IPS-18c (cell line): ENCODE data around the gene UTS2R.
"Not testable (repeated sequence)": the region's sequence is repeated elsewhere in the genome, so short reads cannot be mapped to it uniquely, and the experiment has no call there.

Experiments
- H3K4me3 ChIP-seq: 2 replicates; pipeline ENCODE4 v1.7.0; 2013; ENCODE audit warnings: low read depth, mild to moderate bottlenecking, low read length, moderate library complexity; ENCODE audit not compliant: insufficient read depth
- H3K9me3 ChIP-seq: one replicate; pipeline ENCODE4 v1.6.1; 2013; ENCODE audit warnings: mild to moderate bottlenecking, low read length, moderate library complexity; ENCODE audit not compliant: control insufficient read depth, insufficient read depth

The UTS2R gene

DNA sequence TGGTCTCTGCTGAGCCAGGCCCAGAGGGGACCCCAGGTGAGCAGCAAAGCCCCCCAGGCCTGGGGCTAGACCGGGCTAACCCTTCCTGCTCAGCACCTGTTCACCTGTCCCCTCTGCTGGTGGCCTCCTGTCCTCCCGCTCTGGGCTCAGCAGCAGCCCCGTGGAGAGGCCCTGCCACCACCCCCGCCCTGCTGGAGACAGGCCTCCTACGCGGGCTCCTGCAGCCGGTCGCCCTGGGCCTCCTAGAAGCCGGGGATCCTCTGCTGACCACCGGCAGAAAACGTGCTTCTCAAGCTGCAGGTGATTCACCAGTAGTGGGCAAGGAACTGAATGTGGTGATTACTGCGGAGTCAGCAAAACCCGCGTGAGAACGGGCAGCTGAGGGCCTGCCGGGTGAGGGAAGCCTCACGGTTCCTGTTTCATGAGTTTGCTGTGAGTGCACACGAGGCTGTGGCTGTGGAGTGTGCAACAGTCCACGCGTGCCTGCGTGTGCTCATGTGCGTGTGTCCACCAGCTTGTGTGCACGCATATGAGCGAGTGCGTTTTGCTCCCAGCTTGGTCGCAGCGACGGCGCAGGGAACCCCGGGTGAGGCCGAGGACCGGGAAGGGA is 38.8 kb upstream of the UTS2R start:
- no peaks in the 10 kb centered on the region for H3K9me3 ChIP-seq
- H3K4me3 ChIP-seq, result peak overlapping the region; percentile 40

DNA sequence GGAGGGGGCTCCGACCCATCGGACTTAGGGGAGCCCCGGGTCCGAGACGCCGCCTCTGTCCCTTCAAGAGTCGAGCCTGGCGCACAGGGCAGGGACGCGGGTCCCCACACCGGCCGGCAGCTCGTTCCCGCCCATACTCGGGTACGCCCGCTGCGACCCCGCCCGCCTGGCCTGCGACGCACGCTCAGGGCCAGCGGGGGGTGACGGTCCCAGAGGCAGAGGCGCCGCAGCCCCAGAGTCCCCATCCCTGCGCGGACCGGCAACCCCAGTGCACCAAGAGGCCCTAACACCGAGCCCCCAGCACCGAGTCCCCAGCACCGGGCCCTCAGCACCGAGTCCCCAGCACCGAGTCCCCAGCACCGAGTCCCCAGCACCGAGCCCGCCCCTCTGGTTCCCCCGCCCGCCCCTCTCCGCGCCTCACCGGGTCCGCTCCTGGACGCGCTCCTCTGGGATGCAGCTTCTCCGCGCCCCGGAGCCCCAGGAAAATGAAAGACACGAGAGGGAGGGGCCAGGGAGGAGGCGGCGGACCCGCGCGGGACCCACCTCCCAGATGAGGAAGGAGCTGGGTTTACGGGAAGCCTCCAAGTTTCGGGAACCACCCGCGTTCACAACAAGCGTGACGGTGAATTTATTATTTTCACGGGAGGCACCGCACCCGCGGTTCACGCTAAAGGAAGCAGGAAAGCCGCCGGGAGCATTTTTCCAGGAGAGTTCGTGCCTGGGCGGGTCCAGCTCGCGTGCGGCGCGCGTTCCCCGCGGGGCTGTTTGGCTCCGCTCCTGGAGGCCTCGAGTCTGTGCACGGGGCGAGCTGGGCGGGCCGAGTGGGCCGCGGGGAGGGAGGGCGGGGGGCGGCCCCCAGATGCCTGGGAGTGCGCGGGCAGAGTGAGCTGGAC is 38.0 kb upstream of the UTS2R start, which contains the start of gene SECTM1:
SECTM1 (minus strand) TSS at position 488 of the 893 bp plus-strand sequence. CDS start 6,526 bp downstream, outside the sequence.
- H3K9me3 ChIP-seq, result no peaks in the 10 kb centered on the region
- H3K4me3 ChIP-seq, result peak within 1 kb of the TSS; percentile 40

DNA sequence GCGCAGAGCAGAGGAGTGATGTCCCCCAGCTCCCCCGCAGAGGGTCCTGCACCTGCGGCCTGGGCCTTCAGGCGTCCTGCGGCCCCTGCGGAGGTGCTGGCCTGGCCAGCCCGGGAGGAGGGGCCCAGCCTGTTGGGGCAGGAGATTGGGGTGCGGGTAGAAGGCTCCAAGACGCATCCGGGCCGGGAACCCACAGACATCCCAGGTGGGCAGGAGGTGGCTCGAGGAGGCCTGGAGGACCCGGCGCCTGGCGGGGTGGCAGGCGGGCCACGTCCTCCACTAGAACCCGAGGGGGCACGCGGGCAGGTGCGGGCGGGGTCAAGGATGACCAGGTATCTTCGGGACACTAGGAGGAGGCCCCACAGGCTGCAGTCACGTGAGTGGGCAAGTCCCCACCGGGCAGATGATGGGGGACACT is 37.4 kb upstream of the UTS2R start:
- no peaks in the 10 kb centered on the region for H3K9me3 ChIP-seq
- H3K4me3 ChIP-seq, result no peak overlapping the region

DNA sequence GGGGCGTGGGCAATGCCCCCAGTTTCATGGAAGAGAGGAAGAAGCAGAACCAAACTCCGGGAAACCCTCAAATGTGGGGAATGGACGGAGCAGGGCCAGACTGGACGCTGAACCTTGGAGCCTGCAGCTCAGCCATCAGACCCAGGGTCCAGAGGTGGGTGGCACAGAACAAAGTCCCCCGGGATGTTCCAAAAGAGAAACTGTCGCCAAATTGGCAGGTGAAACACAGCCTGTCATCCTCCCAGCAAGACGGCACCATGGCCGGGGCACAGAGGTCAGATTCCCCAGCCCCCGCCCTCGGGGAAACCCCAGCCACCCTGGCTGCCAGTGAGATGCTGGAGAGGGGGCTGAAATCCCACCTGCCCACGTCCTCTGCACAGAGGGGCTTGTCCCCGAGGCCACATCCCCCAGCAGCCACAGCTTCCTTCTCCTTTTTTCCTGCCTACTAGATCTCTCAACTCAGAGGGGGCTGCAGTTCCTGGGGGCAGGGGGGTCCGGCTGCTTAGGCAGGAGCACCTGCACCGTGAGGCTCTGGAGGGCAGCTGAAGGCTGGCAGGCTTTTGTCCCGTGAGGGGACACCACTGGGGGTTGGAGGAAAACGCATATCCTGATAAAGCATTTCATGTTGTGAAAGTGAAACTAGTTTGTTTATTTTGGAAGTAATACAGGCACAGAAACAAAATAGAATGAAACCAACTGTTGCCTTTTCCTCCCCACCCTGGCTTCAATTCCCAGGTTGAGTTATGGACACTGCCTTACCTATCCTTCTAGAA is 36.8 kb upstream of the UTS2R start:
- Histone ChIP-seq H3K9me3 (no peaks in the 10 kb centered on the region), H3K4me3 (no peak overlapping the region; the same call in 1 of the 2 replicates)

DNA sequence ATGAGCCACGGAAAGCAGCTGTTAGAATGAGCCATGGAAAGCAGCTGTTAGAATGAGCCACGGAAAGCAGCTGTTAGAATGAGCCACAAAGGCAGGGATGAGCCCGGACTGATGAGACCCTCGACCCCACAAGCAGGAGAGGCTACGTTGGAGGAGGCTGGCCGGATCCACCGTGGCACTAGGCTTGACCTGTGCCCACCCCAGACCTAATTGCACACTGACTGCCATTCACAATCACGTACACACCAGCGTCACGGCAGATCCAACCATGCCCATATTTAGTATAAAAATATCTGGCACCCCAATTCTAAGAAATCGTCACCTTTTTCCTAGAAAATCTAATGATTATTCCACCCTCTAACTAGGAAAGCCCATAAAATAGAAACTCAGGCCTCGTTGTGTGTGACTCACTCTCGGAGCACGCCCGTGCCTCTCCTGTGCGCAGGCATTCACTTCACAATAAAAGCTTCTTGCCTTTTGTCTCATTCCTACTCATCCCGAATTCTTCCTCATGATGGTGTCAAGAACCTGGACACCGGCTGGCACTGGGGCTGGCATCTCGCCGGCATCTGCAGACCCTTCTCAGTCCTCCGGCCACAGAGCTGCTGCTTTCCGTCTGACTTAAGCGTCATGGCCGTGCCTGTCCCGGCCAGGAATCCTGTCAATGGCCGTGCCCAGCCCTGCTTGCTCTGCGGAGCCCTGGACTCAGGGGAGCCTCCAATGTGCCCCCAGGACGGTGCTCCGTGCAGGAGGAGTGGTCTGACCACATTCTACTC is 32.5 kb upstream of the UTS2R start:
- Histone ChIP-seq H3K9me3 (no peaks in the 10 kb centered on the region), H3K4me3 (no peak overlapping the region)

DNA sequence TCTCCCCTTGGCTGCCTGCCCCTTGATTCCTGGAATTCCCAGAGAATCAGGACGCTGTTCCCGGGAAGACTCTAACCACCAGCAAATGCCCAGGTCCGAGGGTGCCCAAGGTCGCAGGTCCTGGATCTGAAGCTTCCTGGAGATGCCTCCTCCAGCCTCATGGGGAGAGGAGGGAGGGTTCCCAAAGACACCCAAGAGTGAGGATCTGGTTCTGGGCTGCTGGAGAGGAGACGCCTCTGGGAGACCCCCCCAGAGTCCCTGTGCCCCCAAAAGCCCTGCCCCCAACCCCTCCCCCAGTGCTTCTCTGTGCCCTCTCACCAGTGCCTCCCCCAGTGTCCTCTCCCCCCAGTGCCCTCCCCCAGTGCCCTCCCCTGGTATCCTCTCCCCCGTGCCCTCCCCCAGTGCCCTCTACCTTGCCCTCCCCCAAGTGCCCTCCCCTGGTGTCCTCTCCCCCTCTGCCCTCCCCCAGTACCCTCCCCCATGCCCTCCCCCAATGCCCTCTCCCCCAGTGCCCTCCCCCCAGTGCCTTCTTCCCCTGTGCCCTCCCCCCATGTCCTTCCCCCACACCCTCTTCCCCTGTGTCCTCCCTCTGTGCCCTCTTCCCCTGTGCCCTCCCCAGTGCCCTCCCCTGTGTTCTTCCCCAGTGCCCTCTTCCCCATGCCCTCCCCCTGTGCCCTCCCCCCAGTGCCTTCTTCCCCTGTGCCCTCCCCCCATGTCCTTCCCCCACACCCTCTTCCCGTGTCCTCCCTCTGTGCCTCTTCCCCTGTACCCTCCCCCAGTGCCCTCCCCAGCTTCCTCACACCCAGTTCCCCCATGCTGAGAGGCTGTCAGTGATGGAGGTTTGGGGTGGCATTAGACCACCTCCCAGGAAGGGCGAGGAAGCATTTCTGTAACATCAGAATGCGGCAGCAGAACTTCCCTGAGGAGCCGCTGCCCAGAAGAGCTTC is 31.7 kb upstream of the UTS2R start:
- Histone ChIP-seq H3K4me3 (no peak overlapping the region), H3K9me3 (no peaks in the 10 kb centered on the region)

DNA sequence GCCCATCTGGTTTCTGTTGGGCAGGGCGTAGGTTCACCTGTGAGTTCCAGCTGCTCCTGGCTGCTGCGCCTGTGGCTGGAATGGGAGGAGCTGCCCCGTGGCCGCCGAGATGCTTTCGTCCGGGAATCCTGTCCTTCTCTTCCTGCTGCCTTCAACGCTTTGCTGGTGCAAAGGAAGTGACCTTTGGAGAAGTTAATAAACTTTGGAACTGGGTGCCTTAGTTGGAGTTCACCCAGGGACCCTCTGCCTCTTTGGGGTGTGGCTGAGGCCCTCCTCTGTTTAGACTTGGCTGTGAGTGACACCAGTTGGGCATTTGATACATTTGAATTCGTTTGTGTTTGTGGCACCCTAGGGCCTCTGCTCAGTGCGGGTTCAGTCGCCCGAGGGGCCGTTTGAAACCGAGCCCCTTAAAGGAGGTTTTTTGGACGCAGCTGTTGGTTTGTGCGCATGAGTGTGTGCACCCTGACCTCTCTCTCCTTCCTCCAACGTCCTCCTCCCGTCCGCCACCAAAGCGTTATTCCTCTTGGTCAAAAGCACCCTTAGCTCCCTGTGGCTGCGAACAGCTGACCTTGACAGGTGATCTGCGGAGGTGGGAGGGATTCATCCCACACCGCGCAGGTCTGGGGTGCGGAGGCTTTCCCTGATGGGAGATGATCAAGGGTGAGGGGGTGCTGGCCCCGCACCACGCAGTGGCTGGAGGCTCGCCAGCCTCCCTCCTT is 29.0 kb upstream of the UTS2R start:
- no peaks in the 10 kb centered on the region for H3K9me3 ChIP-seq
- H3K4me3 ChIP-seq, result no peak overlapping the region

DNA sequence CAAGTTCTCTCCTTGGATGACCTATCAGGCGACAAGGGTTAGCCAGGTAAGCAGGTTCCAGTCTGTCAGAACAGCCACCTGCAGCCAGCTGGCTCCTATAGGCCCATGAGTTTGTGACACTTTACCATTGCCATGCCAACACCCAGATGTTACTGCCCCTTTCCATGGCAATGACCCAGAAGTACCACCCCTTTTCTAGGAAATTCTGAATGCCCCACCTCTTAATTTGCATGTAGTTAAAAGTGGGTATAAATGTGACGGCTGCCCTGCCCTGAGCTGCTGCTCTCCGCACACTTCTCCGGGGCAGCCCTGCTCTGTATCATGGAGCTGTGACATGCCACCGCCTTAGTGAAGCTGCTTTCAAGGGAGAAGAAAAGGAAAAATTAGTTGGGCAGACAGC is 28.0 kb upstream of the UTS2R start:
- Histone ChIP-seq H3K9me3 (no peaks in the 10 kb centered on the region), H3K4me3 (no peak overlapping the region)

DNA sequence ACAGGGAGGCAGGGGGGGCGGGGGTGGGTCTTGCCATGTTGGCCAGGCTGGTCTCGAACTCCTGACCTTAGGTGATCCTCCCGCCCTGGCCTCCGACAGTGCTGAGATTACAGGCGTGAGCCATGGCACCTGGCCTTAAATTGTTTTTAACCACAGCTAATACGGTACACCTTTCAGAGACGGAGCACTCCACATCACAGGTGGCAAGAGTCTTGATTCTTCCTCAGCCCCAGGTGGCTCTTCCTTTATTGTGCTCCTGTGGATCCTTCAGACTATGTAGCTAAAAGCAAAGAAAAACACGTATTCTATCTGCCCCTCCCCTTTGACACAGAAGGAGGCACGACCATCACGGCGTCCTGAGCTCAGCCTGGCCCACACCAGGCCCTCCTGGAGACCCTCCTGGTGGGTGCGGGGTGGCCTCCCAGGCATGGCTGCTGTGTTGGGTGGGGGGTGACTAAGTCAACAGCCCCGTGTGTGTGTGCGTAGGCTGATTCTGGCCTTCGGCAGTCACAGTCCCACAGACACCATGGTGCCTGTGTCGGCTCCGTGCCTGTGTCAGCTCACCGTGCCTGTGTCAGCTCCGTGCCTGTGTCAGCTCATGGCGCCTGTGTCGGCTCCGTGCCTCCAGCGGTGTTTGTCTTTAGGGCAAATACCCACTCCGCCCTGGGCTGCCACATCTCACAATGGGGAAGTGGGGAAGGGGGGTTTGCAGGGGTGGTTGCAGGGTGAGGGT is 27.2 kb upstream of the UTS2R start:
- no peak overlapping the region for H3K4me3 ChIP-seq
- no peaks in the 10 kb centered on the region for H3K9me3 ChIP-seq

DNA sequence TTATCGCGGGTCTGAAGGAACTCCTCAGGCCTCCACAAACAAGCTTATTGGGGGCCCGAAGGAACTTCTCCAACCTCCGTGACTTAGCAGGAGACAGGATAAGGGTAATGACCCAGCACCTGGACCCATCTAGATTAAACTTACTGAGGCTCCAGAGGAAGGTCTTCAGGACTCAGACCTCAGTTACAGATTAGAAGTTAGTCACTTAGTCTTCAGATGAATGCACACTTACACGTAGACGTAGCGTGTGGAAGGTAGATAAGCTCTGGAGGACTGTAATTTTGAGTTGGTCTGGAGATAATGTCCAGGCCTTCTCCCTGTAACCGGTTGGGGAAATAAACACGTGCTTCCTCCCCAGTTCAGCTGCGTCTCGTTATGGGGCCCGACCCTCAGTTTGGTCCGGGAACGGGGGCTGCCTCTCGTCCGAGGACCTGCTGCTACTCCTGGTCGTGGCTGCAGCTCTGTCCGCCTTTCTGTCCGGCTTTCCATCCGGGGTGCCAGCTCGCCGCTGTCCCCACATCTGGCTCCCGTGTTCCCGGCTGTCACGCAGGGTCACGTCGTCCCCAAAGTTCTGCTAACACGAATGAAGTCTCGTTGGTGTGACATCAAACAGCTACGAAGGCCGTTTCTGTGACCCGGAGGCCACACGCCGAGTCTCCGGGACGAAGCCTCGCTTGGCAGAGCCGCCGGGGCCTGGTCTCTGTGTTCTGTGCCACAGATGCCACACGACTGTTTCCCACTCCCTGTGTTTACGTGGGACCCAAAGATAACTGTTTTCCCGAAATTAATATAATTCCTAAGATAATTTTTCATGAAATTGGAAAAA is 26.2 kb upstream of the UTS2R start:
- Histone ChIP-seq H3K4me3 (no peak overlapping the region), H3K9me3 (no peaks in the 10 kb centered on the region)

DNA sequence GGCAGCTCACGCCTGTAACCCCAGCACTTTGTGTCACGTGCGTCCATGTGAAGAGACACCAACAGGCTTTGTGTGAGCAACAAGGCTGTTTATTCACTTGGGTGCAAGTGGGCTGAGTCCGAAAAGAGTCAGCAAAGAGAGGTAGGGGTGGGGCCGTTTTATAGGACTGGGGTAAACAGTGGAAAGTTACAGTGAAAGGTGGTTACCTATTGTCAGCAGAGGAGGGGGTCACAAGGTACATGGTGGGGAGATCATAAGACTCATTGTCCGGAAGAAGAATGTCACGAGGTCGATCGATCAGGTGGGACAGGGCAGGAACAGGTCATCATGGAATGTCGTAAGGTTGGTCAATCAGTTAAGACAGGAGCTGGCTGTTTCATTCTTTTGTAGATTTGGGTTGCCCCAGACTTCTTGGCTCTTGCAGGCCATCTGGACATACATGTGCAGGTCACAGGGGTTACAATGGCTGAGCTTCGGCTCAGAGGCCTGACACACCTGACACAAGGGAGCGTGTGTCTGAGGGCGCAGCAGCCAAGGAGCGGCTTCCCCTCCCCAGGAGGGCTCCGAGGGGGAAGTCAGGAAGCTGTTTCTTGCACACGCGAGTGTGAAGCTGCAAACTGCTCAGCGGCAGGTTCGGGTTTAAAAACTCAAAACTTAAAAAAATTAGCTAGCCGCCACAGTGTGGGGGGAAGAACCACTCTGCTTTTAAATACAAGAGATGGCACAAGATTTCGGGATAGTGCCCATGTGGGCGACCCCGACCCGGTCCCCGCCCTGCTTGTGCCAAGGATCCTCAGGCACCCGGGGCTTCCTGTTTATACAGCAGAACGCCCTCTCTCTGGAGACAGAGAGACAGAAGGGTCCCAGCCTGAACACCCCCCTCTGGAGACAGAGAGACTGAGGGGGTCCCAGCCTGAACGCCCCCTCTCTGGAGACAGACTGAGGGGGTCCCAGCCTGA is 24.9 kb upstream of the UTS2R start:
- Histone ChIP-seq H3K4me3 (no peak overlapping the region), H3K9me3 (no peaks in the 10 kb centered on the region)

DNA sequence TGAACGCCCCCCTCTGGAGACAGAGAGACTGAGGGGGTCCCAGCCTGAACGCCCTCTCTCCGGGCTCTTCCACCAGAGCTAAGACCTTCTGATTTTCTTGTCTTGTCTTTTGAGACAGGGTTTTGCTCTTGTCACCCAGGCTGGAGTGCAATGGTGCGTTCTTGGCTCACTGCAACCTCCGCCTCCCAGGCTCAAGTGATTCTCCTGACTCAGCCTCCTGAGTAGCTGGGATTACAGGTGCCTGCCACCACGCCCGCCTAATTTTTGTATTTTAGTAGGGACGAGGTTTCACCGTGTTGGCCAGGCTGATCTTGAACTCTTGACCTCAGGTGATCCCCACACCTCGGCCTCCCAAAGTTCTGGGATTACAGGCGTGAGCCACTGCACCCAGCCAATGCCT is 23.6 kb upstream of the UTS2R start:
- H3K9me3 ChIP-seq, H3K4me3 ChIP-seq: not testable (repeated sequence)

DNA sequence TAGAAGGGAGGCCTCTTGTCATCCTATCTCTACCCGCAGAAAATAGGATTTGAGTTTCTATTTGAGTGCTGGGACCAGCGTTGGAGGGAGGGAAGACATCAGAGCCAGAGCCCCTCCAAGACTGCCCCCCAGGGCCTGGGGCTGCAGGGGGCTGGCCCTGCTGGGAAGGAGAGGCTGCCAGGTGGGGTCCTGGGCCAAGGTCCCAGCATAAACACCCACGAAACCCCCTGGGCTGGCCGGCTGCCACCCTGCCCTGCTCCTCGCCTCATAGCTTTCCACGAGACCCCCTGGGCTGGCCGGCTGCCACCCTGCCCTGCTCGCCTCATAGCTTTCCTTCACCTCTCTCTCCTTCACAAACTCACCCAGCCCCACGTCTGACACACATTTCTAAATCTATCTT is 23.1 kb upstream of the UTS2R start:
- Histone ChIP-seq H3K4me3 (no peak overlapping the region), H3K9me3 (no peaks in the 10 kb centered on the region)
